Nephron (organoid): ENCODE results near the gene RNASEH2B.

Experiments used
- H3K27ac Mint-ChIP-seq, 3 experiments: 2 replicates each; pipeline ENCODE4 v1.8.0; 2020; ENCODE audit warnings: mixed read lengths in 3 of 3, mild to moderate bottlenecking in 2 of 3, moderate library complexity in 1 of 3
- H3K27me3 Mint-ChIP-seq: 2 replicates; pipeline ENCODE4 v1.8.0; 2021; ENCODE audit warnings: low read depth, mild to moderate bottlenecking, moderate library complexity, mixed read lengths
- H3K36me3 Mint-ChIP-seq: 2 replicates; pipeline ENCODE4 v1.8.0; 2020; ENCODE audit warnings: low read depth, mixed read lengths
- H3K4me1 Mint-ChIP-seq: 2 replicates; pipeline ENCODE4 v1.8.0; 2020; ENCODE audit warnings: mixed read lengths
- H3K4me3 Mint-ChIP-seq, 3 experiments: 2 replicates each; pipeline ENCODE4 v1.8.0; 2020; ENCODE audit warnings: mild to moderate bottlenecking in 3 of 3, mixed read lengths in 3 of 3, moderate library complexity in 2 of 3
- H3K9me3 Mint-ChIP-seq: 2 replicates; pipeline ENCODE4 v1.8.0; 2020; ENCODE audit warnings: mixed read lengths
- TF ChIP-seq, protein P1 (sequence below), 3 experiments: fragments of 200-600 bp; sonication (generic); IDR thresholded peaks; one replicate each; pipeline ENCODE4 v1.5.0; 2021; ENCODE audit warnings: antibody characterized with exemption in 3 of 3; ENCODE audit not compliant: unreplicated experiment in 3 of 3

The RNASEH2B gene

DNA sequence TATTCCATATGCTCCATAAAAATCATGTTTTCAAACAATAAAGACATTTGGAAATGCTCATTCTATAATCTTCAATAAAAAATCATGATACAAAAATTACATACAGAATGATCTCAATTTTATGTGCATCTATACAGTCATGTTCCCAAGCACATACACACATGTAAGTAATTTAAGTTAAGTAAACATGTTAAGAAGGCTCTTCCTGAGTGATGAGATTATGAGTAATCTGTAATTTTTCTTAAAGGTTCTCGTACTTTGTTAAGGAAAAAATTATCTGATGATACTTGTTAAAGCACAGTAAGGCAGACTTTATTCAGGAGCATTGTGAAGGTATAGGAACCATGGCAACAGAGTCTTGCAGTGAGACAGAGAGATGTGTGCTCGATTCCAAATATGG is 36.1 kb upstream of the RNASEH2B start:
- Mint-ChIP-seq H3K4me1 (no peaks in the 10 kb centered on the region), H3K36me3 (no peaks in the 10 kb centered on the region), H3K4me3 (no peak overlapping the region), H3K27ac (no peak overlapping the region), H3K9me3 (no peaks in the 10 kb centered on the region), H3K27me3 (no peaks in the 10 kb centered on the region)
- TF ChIP-seq, protein P1, sequence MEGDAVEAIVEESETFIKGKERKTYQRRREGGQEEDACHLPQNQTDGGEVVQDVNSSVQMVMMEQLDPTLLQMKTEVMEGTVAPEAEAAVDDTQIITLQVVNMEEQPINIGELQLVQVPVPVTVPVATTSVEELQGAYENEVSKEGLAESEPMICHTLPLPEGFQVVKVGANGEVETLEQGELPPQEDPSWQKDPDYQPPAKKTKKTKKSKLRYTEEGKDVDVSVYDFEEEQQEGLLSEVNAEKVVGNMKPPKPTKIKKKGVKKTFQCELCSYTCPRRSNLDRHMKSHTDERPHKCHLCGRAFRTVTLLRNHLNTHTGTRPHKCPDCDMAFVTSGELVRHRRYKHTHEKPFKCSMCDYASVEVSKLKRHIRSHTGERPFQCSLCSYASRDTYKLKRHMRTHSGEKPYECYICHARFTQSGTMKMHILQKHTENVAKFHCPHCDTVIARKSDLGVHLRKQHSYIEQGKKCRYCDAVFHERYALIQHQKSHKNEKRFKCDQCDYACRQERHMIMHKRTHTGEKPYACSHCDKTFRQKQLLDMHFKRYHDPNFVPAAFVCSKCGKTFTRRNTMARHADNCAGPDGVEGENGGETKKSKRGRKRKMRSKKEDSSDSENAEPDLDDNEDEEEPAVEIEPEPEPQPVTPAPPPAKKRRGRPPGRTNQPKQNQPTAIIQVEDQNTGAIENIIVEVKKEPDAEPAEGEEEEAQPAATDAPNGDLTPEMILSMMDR (IDR thresholded peaks at IDR 0.05; ENCODE audit: unreplicated experiment in 3 of 3), result no peak

DNA sequence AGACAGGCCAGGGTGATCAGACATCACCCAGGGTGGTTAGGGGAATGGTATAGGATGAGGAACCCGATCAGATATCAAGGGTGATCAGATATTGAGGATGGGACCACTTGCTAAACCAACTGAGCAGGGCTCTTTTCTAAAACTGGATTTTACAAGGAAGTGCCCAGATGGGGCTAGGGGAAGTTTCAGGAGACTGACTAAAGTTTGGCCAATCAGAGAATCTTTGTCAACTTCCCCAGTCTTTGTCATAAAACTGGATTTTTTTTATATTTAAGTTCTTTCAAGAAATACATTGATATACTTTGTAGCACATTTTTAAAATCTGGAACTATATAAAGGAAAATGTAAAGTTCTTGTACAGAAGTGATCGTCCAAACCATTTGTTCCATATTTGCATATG is 35.6 kb upstream of the RNASEH2B start:
- Mint-ChIP-seq H3K27ac (no peak overlapping the region), H3K27me3 (no peaks in the 10 kb centered on the region), H3K9me3 (no peaks in the 10 kb centered on the region), H3K36me3 (no peaks in the 10 kb centered on the region), H3K4me3 (no peak overlapping the region), H3K4me1 (no peaks in the 10 kb centered on the region)
- TF ChIP-seq, protein P1 (IDR thresholded peaks at IDR 0.05; ENCODE audit: unreplicated experiment in 3 of 3), result no peak

DNA sequence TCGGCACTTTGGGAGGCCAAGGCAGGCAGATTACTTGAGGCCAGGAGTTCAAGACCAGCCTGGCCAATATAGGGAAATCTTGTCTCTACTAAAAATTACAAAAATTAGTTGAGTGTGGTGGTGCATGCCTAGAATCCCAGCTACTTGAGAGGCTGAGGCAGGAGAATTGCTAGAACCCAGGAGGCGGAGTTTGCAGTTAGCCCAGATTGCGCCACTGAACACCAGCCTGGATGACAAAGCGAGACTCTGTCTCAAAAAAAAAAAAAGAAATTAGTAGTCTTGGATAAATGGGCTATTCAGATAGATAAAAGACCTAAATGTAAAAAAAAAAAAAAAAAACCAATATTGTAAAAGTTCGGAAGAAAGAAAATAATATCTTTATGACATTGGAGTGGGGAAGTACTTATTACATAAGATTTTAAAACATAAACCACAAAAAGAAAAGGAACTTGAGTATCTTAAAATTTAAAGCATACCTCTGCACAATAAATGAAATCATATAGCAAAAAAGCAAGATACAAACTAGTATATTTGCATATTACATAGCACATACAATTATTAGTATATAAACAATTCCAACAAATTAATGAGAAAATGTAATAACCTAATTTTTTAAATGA is 26.7 kb upstream of the RNASEH2B start:
- Mint-ChIP-seq H3K27ac (no peak overlapping the region), H3K36me3 (peaks cover 3% of the 10 kb centered on the region), H3K27me3 (no peaks in the 10 kb centered on the region), H3K9me3 (peaks cover 3% of the 10 kb centered on the region), H3K4me1 (no peaks in the 10 kb centered on the region), H3K4me3 (no peak overlapping the region)
- TF ChIP-seq, protein P1 (IDR thresholded peaks at IDR 0.05; ENCODE audit: unreplicated experiment in 3 of 3), result no peak

DNA sequence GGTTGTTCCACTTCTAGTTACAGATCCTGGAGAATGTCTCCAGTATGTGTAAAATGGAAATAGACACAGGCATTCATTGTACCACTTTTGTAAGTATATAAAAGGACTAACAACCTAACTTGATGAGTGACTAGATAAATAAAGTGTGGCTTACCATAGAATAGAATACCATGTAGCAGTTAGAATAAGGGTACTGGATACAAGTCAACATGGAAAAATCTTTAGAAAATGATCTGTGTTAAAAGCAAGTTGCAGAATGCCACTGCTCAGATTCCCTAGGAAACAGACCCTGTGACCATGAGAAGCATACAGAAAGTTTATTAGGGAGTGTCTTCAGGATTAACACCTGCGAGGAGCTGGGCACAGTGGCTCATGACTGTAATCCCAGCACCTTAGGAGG is 25.9 kb upstream of the RNASEH2B start:
- peaks cover 3% of the 10 kb centered on the region for H3K9me3 Mint-ChIP-seq
- TF ChIP-seq, protein P1 (IDR thresholded peaks at IDR 0.05; ENCODE audit: unreplicated experiment in 3 of 3), result no peak

DNA sequence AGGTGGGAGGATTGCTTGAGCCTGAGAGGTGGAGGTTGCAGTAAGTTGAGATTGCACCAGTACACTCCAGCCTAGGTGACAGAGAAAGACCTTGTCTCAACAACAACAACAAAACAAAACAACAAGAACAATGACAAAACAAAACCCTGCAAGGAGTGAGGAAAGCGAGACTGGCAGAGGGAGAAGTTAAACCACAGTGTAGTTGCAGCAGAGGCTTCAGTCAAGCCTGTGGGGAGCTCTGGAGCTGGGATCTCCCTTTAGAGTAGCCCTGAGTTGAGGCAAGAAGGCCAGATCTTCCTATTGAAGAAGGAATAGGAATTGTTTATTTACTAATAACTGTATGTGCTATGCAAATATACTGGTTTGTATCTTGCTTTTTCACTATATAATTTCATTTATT is 25.3 kb upstream of the RNASEH2B start:
- TF ChIP-seq, protein P1 (IDR thresholded peaks at IDR 0.05; ENCODE audit: unreplicated experiment in 3 of 3), result no peak

More for the DNA sequence above, 25.9 kb upstream of the RNASEH2B start:
- peaks cover 3% of the 10 kb centered on the region for H3K36me3 Mint-ChIP-seq
- no peak overlapping the region for H3K4me3 Mint-ChIP-seq
- H3K27me3 Mint-ChIP-seq, result no peaks in the 10 kb centered on the region
- no peak overlapping the region for H3K27ac Mint-ChIP-seq
- H3K4me1 Mint-ChIP-seq, result no peaks in the 10 kb centered on the region

DNA sequence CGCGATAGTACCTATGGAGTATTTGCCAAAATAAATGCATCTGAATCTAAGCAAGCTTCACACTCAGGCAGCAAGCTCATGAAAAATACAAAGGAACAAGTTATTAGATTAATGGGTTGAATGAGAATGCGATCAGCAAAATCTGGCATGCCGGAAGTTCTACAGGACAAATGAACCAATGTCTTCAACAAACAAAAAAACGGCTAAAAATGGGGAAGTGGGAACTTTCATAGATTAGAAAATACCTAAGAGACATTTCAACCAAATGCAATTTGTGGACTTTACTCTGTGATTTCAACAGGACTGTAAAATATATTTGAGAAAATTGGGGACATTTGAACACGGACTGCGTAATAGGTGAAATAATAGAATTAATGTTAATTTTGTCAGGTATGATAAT is 22.4 kb upstream of the RNASEH2B start:
- Mint-ChIP-seq H3K9me3 (peaks cover 3% of the 10 kb centered on the region), H3K36me3 (peaks cover 3% of the 10 kb centered on the region), H3K4me1 (peaks cover 2% of the 10 kb centered on the region), H3K27ac (no peak overlapping the region), H3K27me3 (no peaks in the 10 kb centered on the region), H3K4me3 (no peak overlapping the region)
- TF ChIP-seq, protein P1 (IDR thresholded peaks at IDR 0.05; ENCODE audit: unreplicated experiment in 3 of 3), result no peak

More for the DNA sequence above, 25.3 kb upstream of the RNASEH2B start:
- Mint-ChIP-seq H3K27me3 (no peaks in the 10 kb centered on the region), H3K4me3 (no peak overlapping the region), H3K27ac (no peak overlapping the region), H3K9me3 (peaks cover 3% of the 10 kb centered on the region), H3K4me1 (no peaks in the 10 kb centered on the region), H3K36me3 (peaks cover 3% of the 10 kb centered on the region)
